HepG2 (cell line): Measurements from ENCODE around the gene SLC9A8. TPM values are rescaled to one million over a fixed set of nuclear protein-coding genes. Genes with fewer than 3 reads are reported as not detected.
A peak's percentile ranks its signal among the peaks of the same experiment; 100 is the strongest.

Experiments
- AHR ChIP-seq: IDR thresholded peaks from 2 replicates; pipeline ENCODE4 v1.6.1; 2018; ENCODE audit warnings: missing genetic modification reagents, missing compliant biosample characterization
- BORCS8-MEF2B ChIP-seq: sonication (generic); formaldehyde crosslinking; IDR thresholded peaks from 2 replicates; pipeline ENCODE4 v1.8.0; 2022; ENCODE audit warnings: mild to moderate bottlenecking, missing genetic modification reagents
- CBX1 ChIP-seq: IDR thresholded peaks from one replicate; pipeline ENCODE4 v1.6.1; 2016; ENCODE audit warnings: antibody characterized with exemption, low read depth
- HES4 ChIP-seq: sonication (generic); formaldehyde crosslinking; IDR thresholded peaks from 2 replicates; pipeline ENCODE4 v1.9.0; 2021; ENCODE audit warnings: mild to moderate bottlenecking, missing genetic modification reagents, borderline replicate concordance
- KMT2A ChIP-seq: sonication (generic); formaldehyde crosslinking; IDR thresholded peaks from 2 replicates; pipeline ENCODE4 v1.4.0; 2020; ENCODE audit warnings: missing genetic modification reagents
- MAFF ChIP-seq: IDR thresholded peaks from 2 replicates; pipeline ENCODE4 v1.6.1; 2011; ENCODE audit warnings: low read depth, low read length, improper control_type of control experiment
- MEIS1 ChIP-seq: sonication (generic); formaldehyde crosslinking; IDR thresholded peaks from 2 replicates; pipeline ENCODE4 v1.9.0; 2021; ENCODE audit warnings: mild to moderate bottlenecking, missing genetic modification reagents, moderate library complexity, borderline replicate concordance
- MEIS2 ChIP-seq: sonication (generic); formaldehyde crosslinking; IDR thresholded peaks from 2 replicates; pipeline ENCODE4 v1.9.0; 2021; ENCODE audit warnings: mild to moderate bottlenecking, missing genetic modification reagents
- MIXL1 ChIP-seq: IDR thresholded peaks from 2 replicates; pipeline ENCODE4 v1.6.1; 2016
- NR2C2 ChIP-seq: sonication (generic); formaldehyde crosslinking; IDR thresholded peaks from 2 replicates; pipeline ENCODE4 v1.4.0; 2020; ENCODE audit warnings: missing genetic modification reagents, mild to moderate bottlenecking, moderate library complexity, borderline replicate concordance
- RBFOX2 ChIP-seq: fragments of 200-400 bp; formaldehyde crosslinking; IDR thresholded peaks from 2 replicates; pipeline ENCODE4 v1.6.1; 2017; ENCODE audit warnings: low read depth, mild to moderate bottlenecking, low read length
- RBM22 ChIP-seq: fragments of 200-400 bp; formaldehyde crosslinking; optimal IDR thresholded peaks from 2 replicates; pipeline ENCODE3; 2017; ENCODE audit warnings: mild to moderate bottlenecking, low read length, moderate library complexity
- RCOR2 ChIP-seq: IDR thresholded peaks from 2 replicates; pipeline ENCODE4 v1.6.1; 2016; ENCODE audit warnings: missing biosample characterization, missing genetic modification reagents
- SIN3B ChIP-seq: fragments of 150-350 bp; IDR thresholded peaks from 2 replicates; pipeline ENCODE4 v1.6.1; 2014; ENCODE audit warnings: low read length
- SIX1 ChIP-seq: sonication (generic); formaldehyde crosslinking; IDR thresholded peaks from 2 replicates; pipeline ENCODE4 v1.4.0; 2020; ENCODE audit warnings: missing genetic modification reagents, borderline replicate concordance
- SMYD3 ChIP-seq: sonication (generic); formaldehyde crosslinking; IDR thresholded peaks from 2 replicates; pipeline ENCODE4 v1.8.1; 2023; ENCODE audit warnings: mild to moderate bottlenecking, missing genetic modification reagents
- SP140L ChIP-seq: sonication (generic); formaldehyde crosslinking; IDR thresholded peaks from 2 replicates; pipeline ENCODE4 v1.4.0; 2020; ENCODE audit warnings: missing genetic modification reagents, borderline replicate concordance
- STAG1 ChIP-seq: sonication (generic); formaldehyde crosslinking; IDR thresholded peaks from 2 replicates; pipeline ENCODE4 v1.4.0; 2020; ENCODE audit warnings: missing genetic modification reagents
- TBX2 ChIP-seq: sonication (generic); formaldehyde crosslinking; IDR thresholded peaks from 2 replicates; pipeline ENCODE4 v1.5.0; 2020; ENCODE audit warnings: missing genetic modification reagents, mild to moderate bottlenecking, borderline replicate concordance
- YEATS2 ChIP-seq: sonication (generic); formaldehyde crosslinking; IDR thresholded peaks from 2 replicates; pipeline ENCODE4 v1.4.0; 2020; ENCODE audit warnings: missing genetic modification reagents, borderline replicate concordance
- ZFP37 ChIP-seq: sonication (generic); formaldehyde crosslinking; IDR thresholded peaks from 2 replicates; pipeline ENCODE4 v1.4.0; 2020; ENCODE audit warnings: missing genetic modification reagents, borderline replicate concordance
- ZNF143 ChIP-seq: sonication (generic); formaldehyde crosslinking; IDR thresholded peaks from 2 replicates; pipeline ENCODE4 v1.4.0; 2020; ENCODE audit warnings: missing genetic modification reagents
- ZNF230 ChIP-seq: sonication (generic); formaldehyde crosslinking; IDR thresholded peaks from 2 replicates; pipeline ENCODE4 v1.4.0; 2020; ENCODE audit warnings: mild to moderate bottlenecking, missing genetic modification reagents
- ZNF773 ChIP-seq: sonication (generic); formaldehyde crosslinking; IDR thresholded peaks from 2 replicates; pipeline ENCODE4 v1.4.0; 2020; ENCODE audit warnings: missing genetic modification reagents, borderline replicate concordance
- ZNF776 ChIP-seq: sonication (generic); formaldehyde crosslinking; IDR thresholded peaks from 2 replicates; pipeline ENCODE4 v1.4.0; 2020; ENCODE audit warnings: mild to moderate bottlenecking, missing genetic modification reagents
- ZNF792 ChIP-seq: IDR thresholded peaks from 2 replicates; pipeline ENCODE4 v1.6.1; 2016
- polyA plus RNA-seq, 8 experiments: library from polyadenylated mRNA; depleted of rRNA in 3 of 8; stranded (reverse) in 7 of 8; unstranded in 1 of 8; fragments of >200 nt; fragmentation: Illumina TruSeq in 4 of 8; extraction: Trizol in 4 of 8; gene quantifications; 2 replicates each; pipeline versions ENCODE4 v1.2.1 to v1.2.3, GENCODE V29; 2011 to 2016; ENCODE audit warnings: low read depth in 4 of 8, missing spikeins in 1 of 8, mixed read lengths in 1 of 8; ENCODE audit not compliant: insufficient read depth in 1 of 8
- total RNA-seq, 5 experiments: library from RNA; depleted of rRNA; stranded (reverse); fragments of >200 nt; fragmentation: Illumina TruSeq; extraction: Trizol; gene quantifications; 2 replicates each; pipeline ENCODE4 v1.2.3, GENCODE V29; 2016; ENCODE audit warnings: low read depth in 1 of 5
- TF ChIP-seq, protein P1 (sequence below): sonication (generic); formaldehyde crosslinking; IDR thresholded peaks from 2 replicates; pipeline ENCODE4 v1.5.1; 2020; ENCODE audit warnings: mild to moderate bottlenecking, missing genetic modification reagents, borderline replicate concordance
- TF ChIP-seq, protein P2 (sequence below): sonication (generic); formaldehyde crosslinking; IDR thresholded peaks from 2 replicates; pipeline ENCODE4 v1.9.0; 2021; ENCODE audit warnings: missing genetic modification reagents, borderline replicate concordance

The SLC9A8 gene
- total and polyA plus RNA-seq, 2 of the 13 experiments (the other 11 are each of a cell fraction or from before 2014, with no cell fraction given), result 4.1 to 7.4 TPM

DNA sequence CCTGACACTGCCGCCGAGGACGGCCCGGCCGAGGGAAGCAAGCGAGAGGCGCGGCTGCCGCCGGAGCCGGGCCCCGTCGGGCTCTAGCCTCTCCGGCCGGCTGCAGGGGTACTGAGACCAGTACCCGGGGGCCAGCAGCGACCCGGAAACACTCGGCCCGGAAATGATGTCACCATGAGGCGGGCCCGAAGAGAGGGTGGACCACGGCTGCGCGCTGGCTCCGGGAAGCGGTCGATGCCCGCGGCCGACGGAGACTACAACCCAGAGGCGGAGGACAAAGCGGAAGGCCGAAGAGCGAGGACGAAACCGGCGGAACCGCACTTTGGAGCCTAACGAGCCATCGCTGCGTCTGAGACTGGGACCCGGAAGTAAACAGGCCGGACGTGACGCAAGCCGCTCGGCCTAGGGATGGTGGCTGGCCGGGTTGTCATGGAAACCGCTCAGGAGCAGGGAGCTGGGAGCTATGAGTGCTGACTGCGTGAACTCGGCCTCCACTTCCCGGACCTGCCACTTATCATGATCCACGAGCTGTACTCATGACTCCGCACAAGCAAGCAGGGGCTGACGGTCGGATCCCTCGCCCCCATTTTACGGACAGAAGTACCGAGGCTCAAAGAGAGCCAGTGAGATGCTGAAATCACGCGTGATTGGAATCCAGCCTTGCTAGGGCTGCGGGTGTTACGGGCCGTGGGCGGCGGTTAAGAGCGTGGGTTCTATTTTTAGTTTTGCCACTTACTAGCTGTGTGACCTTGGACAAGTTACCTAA is 102.9 kb downstream of the SLC9A8 start, which contains the start of gene SPATA2 (continued):
- TF ChIP-seq NR2C2 (CRISPR knock-in tag) (peak; percentile 100), ZNF143 (CRISPR knock-in tag) (peak; percentile 62; the same call in 1 of the 2 replicates), SIN3B (peak; percentile 6; the same call in 1 of the 2 replicates), HES4 (0 out of 2 replicates have a peak, but pooled peaks have one; percentile 61), BORCS8-MEF2B (CRISPR knock-in tag) (peak; percentile 96), ZNF776 (CRISPR knock-in tag) (peak; percentile 74; the same call in 1 of the 2 replicates), ZNF773 (peak; percentile 50; the same call in 1 of the 2 replicates), KMT2A (peak; percentile 94), MAFF (peak; percentile 85), SMYD3 (CRISPR knock-in tag) (0 out of 2 replicates have a peak, but pooled peaks have one; percentile 93), ZFP37 (0 out of 2 replicates have a peak, but pooled peaks have one; percentile 7), AHR (CRISPR knock-in tag) (peak; percentile 88), SP140L (no peak), YEATS2 (CRISPR knock-in tag) (peak; percentile 90; the same call in 1 of the 2 replicates), RBFOX2 (peak; percentile 96), RBM22 (no peak), RCOR2 (CRISPR knock-in tag) (peak; percentile 93), MEIS1 (CRISPR knock-in tag) (peak; percentile 36), STAG1 (CRISPR knock-in tag) (peak; percentile 24; the same call in 1 of the 2 replicates), SIX1 (CRISPR knock-in tag) (no peak), ZNF230 (CRISPR knock-in tag) (peak; percentile 80; the same call in 1 of the 2 replicates), ZNF792 (CRISPR knock-in tag) (peak; percentile 71), MEIS2 (CRISPR knock-in tag) (peak; percentile 92; the same call in 1 of the 2 replicates), MIXL1 (CRISPR knock-in tag) (peak; percentile 35; the same call in 1 of the 2 replicates), TBX2 (peak; percentile 95), CBX1 (peak; percentile 60)
- TF ChIP-seq, protein P1, sequence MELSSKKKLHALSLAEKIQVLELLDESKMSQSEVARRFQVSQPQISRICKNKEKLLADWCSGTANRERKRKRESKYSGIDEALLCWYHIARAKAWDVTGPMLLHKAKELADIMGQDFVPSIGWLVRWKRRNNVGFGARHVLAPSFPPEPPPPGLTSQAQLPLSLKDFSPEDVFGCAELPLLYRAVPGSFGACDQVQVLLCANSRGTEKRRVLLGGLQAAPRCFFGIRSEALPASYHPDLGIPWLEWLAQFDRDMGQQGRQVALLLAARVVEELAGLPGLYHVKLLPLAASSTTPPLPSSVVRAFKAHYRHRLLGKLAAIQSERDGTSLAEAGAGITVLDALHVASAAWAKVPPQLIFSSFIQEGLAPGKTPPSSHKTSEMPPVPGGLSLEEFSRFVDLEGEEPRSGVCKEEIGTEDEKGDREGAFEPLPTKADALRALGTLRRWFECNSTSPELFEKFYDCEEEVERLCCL (CRISPR knock-in tag), result 0 out of 2 replicates have a peak, but pooled peaks have one; percentile 67
- TF ChIP-seq, protein P2, sequence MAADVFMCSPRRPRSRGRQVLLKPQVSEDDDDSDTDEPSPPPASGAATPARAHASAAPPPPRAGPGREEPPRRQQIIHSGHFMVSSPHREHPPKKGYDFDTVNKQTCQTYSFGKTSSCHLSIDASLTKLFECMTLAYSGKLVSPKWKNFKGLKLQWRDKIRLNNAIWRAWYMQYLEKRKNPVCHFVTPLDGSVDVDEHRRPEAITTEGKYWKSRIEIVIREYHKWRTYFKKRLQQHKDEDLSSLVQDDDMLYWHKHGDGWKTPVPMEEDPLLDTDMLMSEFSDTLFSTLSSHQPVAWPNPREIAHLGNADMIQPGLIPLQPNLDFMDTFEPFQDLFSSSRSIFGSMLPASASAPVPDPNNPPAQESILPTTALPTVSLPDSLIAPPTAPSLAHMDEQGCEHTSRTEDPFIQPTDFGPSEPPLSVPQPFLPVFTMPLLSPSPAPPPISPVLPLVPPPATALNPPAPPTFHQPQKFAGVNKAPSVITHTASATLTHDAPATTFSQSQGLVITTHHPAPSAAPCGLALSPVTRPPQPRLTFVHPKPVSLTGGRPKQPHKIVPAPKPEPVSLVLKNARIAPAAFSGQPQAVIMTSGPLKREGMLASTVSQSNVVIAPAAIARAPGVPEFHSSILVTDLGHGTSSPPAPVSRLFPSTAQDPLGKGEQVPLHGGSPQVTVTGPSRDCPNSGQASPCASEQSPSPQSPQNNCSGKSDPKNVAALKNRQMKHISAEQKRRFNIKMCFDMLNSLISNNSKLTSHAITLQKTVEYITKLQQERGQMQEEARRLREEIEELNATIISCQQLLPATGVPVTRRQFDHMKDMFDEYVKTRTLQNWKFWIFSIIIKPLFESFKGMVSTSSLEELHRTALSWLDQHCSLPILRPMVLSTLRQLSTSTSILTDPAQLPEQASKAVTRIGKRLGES (CRISPR knock-in tag), result peak; percentile 94
